ENCODE results near the gene RANBP3L. TPM values are rescaled to one million over a fixed set of nuclear protein-coding genes. Genes with fewer than 3 reads are reported as not detected.
"Not testable (repeated sequence)": the region's sequence is repeated elsewhere in the genome, so short reads cannot be mapped to it uniquely, and the experiment has no call there.

Gene RANBP3L
- total RNA-seq, 1 donor from 2014 or later = not detected

DNA sequence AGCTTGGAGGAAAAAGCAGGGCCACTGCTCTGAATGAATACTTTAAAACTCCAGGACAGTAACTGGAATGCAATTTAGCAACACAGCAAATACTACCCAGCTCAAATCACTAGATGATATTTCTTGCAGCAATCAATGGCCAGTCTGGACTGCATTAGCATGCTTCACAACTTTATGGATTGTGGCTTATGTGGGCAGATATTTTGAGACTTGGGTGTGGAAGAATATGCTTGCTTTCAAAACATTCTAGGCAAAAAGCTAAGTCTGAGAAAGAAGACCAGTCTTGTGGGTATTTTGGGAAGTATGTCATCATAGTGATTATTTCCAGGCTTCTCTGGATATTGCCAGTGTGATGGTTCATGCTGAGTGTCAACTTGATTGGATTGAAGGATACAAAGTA, 3.1 kb downstream of the RANBP3L start:
- FAIRE-seq = no peak
- Histone ChIP-seq H3K27me3 (ENCODE audit: control insufficient read depth, insufficient read depth, low read length) (no peaks in the 10 kb centered on the region), H3K36me3 (ENCODE audit: control insufficient read depth, insufficient read depth, low read length) (no peaks in the 10 kb centered on the region), H3K4me3 (ENCODE audit: low read depth, low read length) (no peak overlapping the region)
- no peak for DNase-seq (ENCODE audit: low read depth)
- TF ChIP-seq, protein P1, sequence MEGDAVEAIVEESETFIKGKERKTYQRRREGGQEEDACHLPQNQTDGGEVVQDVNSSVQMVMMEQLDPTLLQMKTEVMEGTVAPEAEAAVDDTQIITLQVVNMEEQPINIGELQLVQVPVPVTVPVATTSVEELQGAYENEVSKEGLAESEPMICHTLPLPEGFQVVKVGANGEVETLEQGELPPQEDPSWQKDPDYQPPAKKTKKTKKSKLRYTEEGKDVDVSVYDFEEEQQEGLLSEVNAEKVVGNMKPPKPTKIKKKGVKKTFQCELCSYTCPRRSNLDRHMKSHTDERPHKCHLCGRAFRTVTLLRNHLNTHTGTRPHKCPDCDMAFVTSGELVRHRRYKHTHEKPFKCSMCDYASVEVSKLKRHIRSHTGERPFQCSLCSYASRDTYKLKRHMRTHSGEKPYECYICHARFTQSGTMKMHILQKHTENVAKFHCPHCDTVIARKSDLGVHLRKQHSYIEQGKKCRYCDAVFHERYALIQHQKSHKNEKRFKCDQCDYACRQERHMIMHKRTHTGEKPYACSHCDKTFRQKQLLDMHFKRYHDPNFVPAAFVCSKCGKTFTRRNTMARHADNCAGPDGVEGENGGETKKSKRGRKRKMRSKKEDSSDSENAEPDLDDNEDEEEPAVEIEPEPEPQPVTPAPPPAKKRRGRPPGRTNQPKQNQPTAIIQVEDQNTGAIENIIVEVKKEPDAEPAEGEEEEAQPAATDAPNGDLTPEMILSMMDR (IDR thresholded peaks at IDR 0.05; ENCODE audit: insufficient read depth, low read length, severe bottlenecking) = no peak

DNA sequence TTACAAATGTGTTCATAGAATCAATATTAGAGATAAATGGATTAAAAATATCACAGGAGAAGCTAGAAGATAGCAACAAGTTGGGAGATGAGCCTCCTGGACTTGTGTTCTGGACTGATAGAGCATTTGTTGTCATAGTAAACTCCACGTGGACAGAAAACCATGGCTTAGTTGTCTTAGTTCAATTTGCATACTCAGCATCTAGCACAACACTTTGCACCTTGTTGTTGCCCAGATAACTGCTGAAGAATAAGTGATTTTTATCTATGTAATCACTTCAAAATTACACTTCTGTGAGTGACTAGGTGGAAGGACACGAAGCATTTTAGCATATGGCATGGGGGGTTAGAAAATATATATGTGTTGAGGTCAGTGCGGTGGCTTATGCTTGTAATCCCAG, 4.0 kb downstream of the RANBP3L start:
- DNase-seq (ENCODE audit: low read depth) = no peak
- FAIRE-seq = no peak
- TF ChIP-seq, protein P1 (IDR thresholded peaks at IDR 0.05; ENCODE audit: insufficient read depth, low read length, severe bottlenecking) = no peak
- no peak overlapping the region for H3K4me3 ChIP-seq (ENCODE audit: low read depth, low read length)
- H3K27me3 ChIP-seq (ENCODE audit: control insufficient read depth, insufficient read depth, low read length) = no peaks in the 10 kb centered on the region
- no peaks in the 10 kb centered on the region for H3K36me3 ChIP-seq (ENCODE audit: control insufficient read depth, insufficient read depth, low read length)

DNA sequence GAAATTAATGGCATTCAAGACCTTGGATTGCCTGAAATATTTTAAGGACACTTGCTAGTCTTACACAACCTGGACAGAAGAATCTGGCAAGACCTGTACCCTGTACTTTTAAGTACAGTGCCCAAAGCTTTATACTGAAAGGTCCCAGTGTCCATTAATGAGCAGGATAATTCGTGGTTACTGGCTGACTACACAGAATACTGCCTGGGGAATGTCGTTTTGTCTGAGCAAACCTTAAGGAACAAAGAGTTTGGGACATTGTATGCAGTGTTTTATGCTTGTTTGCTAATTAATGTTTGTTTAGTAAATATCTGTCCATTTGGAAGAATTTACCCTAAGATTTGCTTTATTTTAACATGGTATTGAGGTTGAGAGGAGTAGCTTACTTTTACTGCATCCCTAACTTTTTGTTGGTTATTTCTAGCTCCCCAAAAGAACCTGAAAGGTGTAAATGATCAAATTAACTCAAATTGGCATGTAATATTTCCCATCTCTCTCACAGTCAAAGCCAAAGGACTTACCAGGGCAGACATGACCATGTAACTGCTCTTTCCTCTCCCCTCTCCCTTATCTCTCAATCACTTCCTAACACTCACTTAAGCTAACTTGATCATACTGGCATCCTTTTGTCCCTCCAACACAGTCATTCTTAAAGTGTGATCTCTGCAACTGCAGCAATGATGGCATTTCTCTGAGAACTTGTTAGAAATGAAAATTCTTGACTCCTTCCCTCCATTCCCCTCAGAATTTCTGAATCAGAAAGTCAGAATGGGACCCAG, 15.7 kb downstream of the RANBP3L start:
- Histone ChIP-seq H3K27me3 (ENCODE audit: control insufficient read depth, insufficient read depth, low read length) (no peaks in the 10 kb centered on the region), H3K36me3 (ENCODE audit: control insufficient read depth, insufficient read depth, low read length) (no peaks in the 10 kb centered on the region), H3K4me3 (ENCODE audit: low read depth, low read length) (no peak overlapping the region)
- TF ChIP-seq, protein P1 (IDR thresholded peaks at IDR 0.05; ENCODE audit: insufficient read depth, low read length, severe bottlenecking) = no peak
- FAIRE-seq = no peak
- DNase-seq (ENCODE audit: low read depth) = no peak

DNA sequence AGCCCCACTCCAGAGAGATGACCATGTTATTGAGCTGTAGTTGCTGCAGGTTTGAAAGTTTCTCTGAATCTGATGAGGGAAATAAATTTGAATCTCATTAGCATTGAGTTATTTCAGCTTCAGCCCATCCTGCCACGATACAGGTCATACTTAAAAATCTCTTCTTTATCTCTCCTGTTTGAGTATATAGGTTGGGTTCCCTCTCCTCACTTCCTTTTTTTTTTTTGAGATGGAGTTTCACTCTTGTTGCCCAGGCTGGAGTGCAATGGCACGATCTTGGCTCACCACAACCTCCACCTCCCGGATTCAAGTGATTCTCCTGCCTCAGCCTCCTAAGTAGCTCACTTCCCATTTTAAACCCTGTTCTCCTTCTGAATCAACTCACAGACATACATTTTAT, 17.9 kb downstream of the RANBP3L start:
- not testable (repeated sequence) for H3K36me3 ChIP-seq (ENCODE audit: control insufficient read depth, insufficient read depth, low read length); H3K4me3 ChIP-seq (ENCODE audit: low read depth, low read length); H3K27me3 ChIP-seq (ENCODE audit: control insufficient read depth, insufficient read depth, low read length); FAIRE-seq; DNase-seq (ENCODE audit: low read depth)

DNA sequence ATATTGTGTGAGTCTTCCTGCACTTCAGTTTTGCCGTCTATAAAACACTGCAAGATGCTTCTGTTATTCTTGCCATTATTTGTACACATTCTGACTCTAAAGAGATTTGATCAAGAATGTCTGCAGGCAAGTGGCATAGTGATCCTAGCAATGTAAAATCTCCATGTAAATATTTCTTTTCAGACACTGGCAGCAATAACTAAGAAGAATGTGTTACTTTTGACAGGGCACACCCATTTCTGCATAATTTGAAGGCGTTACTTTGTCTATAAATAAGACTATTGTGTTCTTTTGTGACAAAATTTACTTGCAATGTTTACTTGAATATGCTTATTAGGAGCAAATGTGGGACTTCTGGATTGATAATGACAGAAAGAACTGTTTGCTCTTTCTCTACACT, 20.1 kb downstream of the RANBP3L start:
- no peak for FAIRE-seq

DNA sequence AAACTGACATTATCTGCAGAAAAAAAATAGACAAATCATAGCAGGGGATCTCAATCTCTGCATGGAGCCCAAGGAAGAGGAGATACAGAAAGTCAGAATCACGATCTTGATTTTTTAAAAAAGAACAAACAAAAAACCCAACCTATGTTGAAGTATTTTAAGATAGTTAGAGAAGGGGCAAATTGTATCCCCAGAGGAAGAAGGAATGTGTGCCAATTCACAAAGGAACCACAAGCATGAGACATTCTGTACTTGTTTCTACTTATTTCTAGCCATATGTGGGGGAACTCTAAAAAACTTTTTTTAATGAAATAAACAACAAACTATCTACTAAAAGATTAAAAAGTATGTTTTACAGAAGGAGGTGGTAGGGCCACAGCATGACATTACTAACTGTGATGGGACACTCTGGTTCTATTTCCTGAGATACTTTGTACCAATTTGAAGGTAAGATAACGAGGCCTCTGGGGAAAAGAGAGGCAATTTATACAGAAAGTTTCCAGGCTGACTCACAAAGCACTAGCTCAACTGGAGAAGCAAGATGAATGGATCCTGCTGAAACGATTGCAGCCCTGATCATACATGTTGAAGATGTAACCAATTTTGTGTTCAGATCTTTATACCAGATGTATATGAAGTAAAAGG, 22.5 kb downstream of the RANBP3L start:
- TF ChIP-seq, protein P1 (IDR thresholded peaks at IDR 0.05; ENCODE audit: insufficient read depth, low read length, severe bottlenecking) = no peak

More for the DNA sequence above, 20.1 kb downstream of the RANBP3L start:
- Histone ChIP-seq H3K36me3 (ENCODE audit: control insufficient read depth, insufficient read depth, low read length) (no peaks in the 10 kb centered on the region), H3K27me3 (ENCODE audit: control insufficient read depth, insufficient read depth, low read length) (no peaks in the 10 kb centered on the region), H3K4me3 (ENCODE audit: low read depth, low read length) (no peak overlapping the region)
- TF ChIP-seq, protein P1 (IDR thresholded peaks at IDR 0.05; ENCODE audit: insufficient read depth, low read length, severe bottlenecking) = no peak
- no peak for DNase-seq (ENCODE audit: low read depth)

More for the DNA sequence above, 22.5 kb downstream of the RANBP3L start:
- H3K4me3 ChIP-seq (ENCODE audit: low read depth, low read length) = no peak overlapping the region
- no peaks in the 10 kb centered on the region for H3K27me3 ChIP-seq (ENCODE audit: control insufficient read depth, insufficient read depth, low read length)
- FAIRE-seq (no peak), DNase-seq (ENCODE audit: low read depth) (peak; percentile 1)
- H3K36me3 ChIP-seq (ENCODE audit: control insufficient read depth, insufficient read depth, low read length) = no peaks in the 10 kb centered on the region

Measured in bronchial epithelial cell (primary cell).